Measurements from ENCODE around the gene NYNRIN.

The NYNRIN gene

DNA sequence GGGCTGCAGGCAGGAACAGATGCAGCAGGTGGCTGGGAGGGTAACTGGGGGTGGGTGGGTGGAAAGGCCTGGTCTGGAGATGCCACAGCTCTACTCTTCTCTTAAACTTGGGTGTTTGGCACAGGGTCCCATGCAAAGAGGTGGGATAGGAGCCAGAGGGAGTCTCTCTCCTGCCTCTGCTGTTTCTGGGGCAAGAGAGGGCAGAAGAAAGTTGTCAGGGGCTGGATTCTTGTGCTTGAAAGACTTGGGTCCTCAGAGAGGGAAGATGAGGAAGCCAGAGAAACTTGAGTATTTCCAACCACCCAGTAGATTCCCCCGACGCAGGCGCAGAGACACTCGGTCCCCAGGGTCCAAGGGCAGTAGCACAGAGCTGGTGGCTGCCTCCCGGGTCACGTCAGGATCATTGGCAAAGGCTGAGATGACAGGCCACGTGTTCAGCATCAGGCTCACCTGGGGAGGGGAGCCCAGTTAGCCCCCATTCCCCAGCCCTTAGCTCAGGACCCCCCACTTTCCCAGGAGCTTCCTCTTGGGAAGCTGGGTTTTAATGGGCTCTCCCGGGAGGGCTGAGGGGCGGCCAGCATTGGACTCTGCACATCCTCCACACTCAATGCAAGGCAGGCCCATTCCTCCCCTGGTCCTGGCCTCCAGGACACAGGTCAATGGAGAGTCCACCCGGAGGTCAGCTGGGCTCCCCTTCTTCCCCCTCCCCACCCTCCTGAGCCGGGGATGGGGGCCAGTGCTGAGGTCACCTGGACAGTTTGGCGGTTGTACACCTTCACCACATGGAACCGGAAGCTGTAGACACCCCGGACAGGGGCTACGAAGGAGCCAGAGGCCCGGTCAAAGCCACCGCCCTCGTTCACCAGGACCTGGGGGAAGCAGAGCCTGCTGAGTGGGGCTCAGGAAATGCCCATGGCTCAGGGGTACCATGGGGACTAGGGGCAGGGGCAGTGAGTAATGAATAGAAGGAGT lies 29.0 kb downstream of the NYNRIN start:
- no peak for DNase-seq (ENCODE audit: low read depth)
- H3K4me3 ChIP-seq (ENCODE audit: low read depth, low read length): no peak overlapping the region

DNA sequence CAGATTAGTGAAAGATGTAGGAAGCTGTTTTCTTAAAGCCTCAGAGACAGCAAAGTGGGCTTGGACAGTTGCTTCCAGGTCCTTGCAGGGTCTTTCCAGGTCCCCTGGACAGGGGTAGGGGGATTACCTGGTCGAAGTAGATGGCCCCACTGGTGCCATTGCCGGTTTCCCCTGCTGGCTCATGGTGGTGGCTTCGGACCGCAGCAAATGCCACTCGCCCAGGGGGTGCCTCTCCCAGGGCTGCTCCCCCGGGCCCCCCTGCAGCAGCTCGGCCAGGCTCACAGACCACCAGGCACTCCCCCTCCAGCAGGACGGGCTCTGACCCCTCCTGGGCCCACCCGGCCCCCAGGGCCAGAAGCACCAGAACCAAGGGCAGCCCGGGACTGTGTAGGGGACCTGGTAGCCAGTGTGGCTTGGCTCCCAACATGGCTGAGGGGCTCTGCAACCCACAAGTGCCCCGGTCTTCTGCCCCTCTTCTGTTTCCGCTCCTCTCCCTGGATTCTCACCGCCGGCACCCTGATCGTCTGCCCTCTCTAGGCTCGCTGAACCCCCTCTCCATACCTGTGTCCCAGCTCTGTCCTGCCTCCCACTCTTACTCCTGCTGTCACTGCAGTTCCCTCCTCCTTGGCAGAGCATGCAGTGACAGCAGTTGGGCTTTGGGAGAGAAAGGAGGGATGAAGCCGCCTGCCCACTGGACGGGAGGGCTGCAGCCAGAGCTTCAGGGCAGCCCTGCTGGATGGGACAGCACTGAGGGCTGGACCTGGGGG lies 30.0 kb downstream of the NYNRIN start:
- H3K4me3 ChIP-seq (ENCODE audit: low read depth, low read length): no peak overlapping the region
- DNase-seq (ENCODE audit: low read depth): no peak

DNA sequence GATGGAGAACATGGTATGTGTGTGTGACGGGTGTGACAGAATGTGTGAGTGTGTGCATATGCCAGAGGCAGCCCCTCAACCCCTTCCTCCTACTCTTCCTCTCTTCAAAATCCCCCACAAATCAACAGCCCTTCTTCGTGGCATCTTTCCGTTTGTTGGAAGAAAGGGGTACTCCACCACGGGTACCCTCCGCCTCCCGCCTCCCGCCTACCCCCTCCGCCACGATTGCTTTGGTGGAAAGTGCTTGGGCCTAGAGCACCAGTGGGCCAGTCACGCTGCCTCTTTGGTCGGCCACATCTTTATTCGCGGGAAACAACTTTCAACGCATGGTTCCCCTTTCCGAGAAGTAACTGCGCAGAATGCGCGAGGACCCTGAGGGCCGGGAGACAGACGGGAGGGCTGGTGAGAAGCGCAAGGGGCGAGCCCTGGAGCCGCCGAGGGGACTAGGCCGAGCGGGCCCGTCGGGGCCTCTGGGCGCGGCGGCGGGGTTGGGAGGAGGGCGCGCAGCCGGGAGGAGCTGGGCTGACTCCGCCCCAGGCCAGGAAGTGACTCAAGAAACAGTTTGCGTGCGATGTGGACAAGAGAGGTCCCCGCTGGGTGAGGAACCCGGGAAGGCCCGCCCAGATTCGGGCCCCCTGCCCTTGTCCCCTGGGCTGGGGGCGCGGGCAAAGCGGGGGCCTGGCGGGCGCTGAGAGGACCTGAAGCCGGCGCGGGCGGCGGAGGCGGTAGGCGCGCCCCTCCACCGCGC lies 30.8 kb downstream of the NYNRIN start, which contains the start of the genes CBLN3 and KHNYN:
CBLN3 (minus strand) TSS at position 274 of the 748 bp plus-strand sequence. CDS start 614 bp downstream, outside the sequence.
KHNYN (plus strand) TSS at position 560 of the 748 bp plus-strand sequence. CDS start 777 bp downstream, outside the sequence.
- peak; percentile 81 for DNase-seq (ENCODE audit: low read depth)
- H3K4me3 ChIP-seq (ENCODE audit: low read depth, low read length): peak within 1 kb of the TSS; percentile 88

DNA sequence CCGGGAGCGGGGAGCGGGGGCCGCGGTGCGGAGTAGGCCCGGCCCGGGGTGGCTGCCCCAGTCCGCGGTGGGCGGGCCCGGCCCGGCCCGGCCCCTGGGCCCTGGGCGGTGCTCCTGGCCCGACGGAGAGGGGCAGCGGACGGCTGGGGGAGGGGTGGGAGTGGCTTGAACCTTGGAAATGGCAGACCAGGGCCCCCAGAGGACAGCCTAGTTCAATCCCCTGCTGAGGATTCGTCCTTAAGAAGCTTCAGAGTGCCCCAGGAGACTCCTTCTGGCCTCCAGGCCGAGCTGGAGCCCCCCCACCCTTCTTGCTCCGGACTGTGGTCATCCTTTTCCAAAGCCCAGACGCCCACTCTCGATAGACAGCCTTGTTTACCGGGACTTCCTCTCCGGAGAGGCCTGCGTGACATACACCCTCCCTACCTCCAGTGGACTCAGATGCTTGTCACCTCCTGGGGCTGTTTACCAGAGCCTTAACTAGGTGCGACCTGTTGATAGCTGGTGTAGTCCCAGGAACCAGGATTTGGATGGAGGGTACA lies 31.4 kb downstream of the NYNRIN start:
- DNase-seq (ENCODE audit: low read depth): peak; percentile 37
- peak overlapping the region; percentile 88 for H3K4me3 ChIP-seq (ENCODE audit: low read depth, low read length)

DNA sequence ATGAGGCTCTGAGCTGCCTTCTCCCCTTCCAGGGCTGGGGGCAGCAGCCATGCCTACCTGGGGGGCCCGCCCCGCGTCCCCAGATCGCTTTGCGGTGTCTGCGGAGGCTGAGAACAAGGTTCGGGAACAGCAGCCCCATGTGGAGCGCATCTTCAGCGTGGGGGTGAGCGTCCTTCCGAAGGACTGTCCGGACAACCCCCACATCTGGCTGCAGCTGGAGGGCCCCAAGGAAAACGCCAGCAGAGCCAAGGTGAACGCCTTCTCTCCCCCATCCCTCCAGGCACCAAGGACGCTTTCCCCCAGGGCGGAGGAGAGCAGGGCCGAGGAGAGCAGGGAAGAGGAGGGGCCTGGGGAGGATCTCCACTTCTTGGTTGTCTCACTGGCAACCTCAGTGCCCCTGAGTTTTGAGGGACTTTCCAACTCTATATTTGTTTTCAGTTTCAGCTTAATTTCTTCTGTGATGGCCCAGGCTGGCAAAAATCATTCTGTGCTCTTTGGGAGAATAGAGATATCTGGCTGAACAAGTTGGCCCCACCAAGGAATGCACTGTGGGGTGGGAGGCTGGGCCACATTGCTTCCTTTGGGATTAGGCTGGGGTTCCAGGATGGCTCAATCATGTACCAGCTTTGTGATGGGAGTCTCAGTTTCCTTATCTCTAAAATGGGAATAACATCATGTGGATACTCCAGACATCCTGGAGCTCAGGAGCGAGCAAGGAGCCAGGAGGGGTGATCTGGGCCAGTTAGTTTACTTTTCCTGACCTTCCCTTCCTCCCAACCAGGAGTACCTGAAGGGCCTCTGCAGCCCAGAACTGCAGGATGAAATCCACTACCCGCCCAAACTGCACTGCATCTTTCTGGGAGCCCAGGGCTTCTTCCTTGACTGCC lies 32.1 kb downstream of the NYNRIN start:
- peak; percentile 50 for DNase-seq (ENCODE audit: low read depth)
- peak overlapping the region; percentile 88 for H3K4me3 ChIP-seq (ENCODE audit: low read depth, low read length)

DNA sequence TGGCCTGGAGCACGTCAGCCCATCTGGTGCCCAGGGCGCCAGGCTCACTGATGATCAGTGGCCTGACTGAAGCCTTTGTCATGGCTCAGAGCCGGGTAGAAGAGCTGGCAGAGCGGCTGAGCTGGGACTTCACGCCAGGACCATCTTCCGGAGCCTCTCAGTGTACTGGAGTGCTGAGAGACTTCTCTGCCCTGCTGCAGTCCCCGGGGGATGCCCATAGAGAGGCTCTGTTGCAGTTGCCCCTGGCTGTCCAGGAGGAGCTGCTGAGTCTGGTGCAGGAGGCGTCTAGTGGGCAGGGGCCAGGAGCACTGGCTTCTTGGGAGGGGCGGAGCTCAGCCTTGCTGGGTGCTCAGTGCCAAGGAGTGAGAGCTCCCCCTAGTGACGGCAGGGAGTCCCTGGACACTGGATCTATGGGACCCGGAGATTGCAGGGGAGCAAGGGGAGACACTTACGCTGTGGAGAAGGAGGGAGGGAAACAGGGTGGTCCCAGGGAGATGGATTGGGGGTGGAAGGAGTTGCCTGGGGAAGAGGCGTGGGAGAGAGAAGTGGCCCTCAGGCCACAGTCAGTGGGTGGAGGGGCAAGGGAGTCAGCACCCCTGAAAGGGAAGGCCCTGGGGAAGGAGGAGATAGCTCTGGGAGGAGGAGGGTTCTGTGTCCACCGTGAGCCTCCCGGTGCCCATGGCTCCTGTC lies 32.9 kb downstream of the NYNRIN start:
- peak overlapping the region; percentile 88 for H3K4me3 ChIP-seq (ENCODE audit: low read depth, low read length)
- peak; percentile 69 for DNase-seq (ENCODE audit: low read depth)

DNA sequence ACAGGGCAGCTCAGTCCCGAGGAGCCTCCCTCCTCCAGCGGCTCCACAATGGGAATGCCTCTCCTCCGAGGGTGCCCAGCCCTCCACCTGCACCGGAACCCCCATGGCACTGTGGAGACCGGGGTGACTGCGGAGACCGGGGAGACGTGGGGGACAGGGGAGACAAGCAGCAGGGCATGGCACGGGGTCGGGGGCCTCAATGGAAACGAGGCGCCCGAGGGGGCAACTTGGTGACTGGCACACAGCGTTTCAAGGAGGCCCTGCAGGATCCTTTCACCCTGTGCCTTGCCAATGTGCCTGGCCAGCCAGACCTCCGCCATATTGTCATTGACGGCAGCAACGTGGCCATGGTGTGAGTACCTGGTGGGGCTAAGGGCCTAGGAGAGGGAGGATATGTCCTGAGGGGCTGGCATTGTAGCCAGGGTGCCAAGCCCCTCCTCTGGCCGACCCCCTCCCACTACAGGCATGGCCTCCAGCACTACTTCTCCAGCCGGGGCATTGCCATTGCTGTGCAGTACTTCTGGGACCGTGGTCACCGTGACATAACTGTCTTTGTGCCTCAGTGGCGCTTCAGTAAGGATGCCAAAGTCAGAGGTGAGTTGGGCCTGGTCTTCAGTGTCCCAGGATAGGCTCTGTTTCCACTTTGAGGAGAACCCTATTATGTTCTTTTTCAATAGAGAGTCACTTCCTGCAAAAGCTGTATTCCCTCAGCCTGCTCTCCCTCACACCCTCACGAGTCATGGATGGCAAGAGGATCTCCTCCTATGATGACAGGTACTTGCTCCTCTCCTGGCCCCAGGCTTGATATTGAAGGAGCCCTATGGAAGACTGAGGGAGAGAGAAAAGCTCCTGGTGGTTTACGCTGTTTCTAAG lies 33.7 kb downstream of the NYNRIN start:
- DNase-seq (ENCODE audit: low read depth): no peak
- H3K4me3 ChIP-seq (ENCODE audit: low read depth, low read length): peak overlapping the region; percentile 88

DNA sequence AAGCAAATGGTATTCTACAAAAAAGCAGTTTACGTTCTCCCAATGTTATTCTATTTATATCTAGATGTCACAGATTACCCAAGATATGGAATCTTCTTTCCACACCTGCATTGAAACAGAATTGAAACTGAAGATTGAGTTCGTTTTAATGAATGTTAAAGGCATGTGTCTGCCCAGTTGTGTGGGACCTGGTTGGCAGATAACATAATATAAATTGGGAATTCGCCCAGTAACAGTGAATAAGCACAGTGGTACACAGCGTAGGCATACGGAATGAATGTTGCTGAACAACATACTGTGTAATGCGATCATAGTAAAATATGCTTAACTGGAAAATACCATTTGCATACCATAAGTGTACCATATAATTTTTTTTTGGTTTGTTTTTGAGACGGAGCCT lies 35.2 kb downstream of the NYNRIN start:
- H3K4me3 ChIP-seq (ENCODE audit: low read depth, low read length): no peak overlapping the region
- DNase-seq (ENCODE audit: low read depth): no peak

DNA sequence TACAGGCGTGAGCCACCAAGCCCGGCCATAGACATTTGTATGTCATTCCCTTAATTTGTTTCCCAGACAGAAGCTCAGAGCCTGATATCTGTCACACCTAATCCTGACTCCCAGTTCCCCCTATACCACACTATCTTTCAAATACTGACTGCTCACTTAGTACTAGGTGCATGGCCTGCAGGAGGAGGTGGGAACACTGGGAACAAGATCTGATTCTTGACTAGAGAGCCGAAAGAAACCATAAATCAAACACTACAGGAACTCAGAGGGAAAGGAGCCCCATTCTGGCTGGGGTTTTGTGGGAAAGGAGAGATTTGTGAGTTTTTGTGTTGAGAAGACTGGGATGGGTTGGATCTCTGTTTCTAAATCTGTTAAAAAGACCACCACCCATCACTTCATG lies 35.9 kb downstream of the NYNRIN start:
- DNase-seq (ENCODE audit: low read depth): no peak

DNA sequence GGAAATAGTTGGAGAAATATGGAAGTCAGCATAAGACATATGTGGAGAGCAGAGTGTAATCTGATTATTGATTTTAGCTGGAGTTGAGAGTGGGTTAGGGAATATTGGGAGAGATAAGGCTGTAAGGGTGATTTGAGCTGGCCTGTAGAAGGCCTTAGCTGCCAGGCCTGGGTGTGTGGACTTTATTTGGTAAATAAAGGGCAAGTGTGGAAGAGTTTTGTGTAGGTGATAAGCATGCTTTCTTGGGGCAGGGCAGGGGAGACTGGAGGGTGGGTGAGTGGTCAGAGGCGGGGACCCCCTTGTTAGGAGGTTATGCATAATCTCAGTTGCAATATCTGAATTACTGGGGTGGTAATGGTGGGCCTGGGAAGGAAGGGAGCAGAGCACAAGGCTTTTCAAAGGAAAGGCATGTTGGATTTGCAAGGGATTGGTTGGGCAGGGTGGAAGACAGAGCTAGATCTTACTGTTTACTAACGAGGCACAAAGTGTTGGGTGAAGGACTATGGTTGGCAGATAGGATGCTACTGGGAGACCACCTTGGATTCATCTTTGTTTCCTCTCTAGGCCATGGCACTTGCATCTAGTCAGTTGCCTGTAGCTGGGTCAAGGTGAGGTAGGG lies 36.5 kb downstream of the NYNRIN start:
- no peak for DNase-seq (ENCODE audit: low read depth)
- H3K4me3 ChIP-seq (ENCODE audit: low read depth, low read length): no peak overlapping the region

More for the DNA sequence above, 35.9 kb downstream of the NYNRIN start:
- no peak overlapping the region for H3K4me3 ChIP-seq (ENCODE audit: low read depth, low read length)

DNA sequence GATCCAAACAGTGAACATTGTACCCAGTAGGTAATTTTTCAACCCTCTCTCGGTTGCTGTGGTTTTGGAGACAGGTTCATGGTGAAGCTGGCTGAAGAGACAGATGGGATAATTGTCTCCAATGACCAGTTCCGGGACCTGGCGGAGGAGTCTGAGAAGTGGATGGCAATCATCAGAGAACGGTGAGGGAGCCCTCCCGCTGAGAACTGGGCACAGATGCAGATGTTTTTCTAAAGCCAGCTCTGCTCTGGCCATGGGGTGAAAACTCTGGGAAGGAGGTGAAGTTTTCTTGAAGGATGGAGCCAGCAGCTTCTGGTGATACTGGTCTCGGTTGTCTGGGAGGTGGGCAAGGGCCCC lies 37.2 kb downstream of the NYNRIN start:
- no peak overlapping the region for H3K4me3 ChIP-seq (ENCODE audit: low read depth, low read length)
- DNase-seq (ENCODE audit: low read depth): no peak

DNA sequence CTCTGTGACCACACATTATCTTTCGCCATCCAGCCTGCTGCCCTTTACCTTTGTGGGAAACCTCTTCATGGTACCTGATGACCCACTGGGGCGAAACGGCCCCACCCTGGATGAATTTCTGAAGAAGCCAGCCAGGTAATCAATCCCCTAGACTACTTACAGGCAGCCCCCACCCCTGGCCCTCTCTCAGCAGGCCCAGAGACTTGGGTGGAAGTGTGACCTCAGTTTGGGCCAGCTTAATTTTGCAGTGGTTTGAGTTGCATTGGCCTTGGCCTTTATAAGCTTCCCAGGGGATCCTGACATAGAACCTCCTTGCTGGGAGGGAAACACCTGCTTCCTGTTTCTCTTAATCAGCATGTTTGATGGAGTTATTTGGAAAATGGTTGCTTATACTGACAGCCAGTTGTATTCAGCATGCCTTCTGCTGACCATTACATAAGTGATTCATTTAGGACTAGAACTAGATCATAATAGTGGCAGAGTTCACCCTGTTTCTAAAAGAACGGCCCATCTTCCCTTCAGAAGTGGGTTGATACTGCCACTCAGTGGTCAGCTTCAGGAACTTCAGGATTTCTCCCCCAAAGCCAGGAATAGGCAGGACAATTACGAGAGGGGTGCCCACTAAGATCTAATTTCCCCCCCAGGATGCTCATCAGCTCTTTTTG lies 37.7 kb downstream of the NYNRIN start:
- H3K4me3 ChIP-seq (ENCODE audit: low read depth, low read length): no peak overlapping the region
- DNase-seq (ENCODE audit: low read depth): peak; percentile 49

DNA sequence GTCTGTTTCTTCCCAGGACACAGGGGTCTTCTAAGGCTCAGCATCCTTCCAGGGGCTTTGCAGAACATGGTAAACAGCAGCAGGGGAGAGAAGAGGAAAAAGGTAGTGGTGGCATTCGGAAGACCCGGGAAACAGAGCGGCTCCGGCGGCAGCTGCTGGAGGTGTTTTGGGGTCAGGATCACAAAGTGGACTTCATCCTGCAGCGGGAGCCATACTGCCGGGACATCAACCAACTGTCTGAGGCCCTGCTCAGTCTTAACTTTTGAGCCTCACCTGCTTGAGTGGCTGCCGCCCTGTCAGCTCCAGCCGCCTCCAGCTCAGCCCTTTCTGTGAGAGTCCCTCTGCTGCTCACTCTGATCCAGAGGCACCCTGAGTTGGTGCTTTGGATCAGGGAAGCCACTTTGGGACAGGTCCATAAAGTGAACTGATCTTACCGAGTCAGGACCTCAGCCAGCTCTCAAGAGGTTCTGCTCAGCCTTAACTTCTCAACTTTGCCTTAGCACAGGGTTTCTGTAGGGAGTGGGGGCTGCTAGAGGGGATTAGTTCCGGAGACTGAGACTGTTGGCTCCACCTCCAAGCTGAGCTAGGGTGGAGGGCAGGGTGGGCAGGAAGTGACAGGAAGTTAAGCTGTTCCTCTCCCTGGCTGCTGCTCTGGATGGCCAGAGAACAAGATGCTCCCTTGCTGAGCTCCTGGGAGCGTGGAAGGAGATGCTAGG lies 38.4 kb downstream of the NYNRIN start:
- DNase-seq (ENCODE audit: low read depth): no peak
- H3K4me3 ChIP-seq (ENCODE audit: low read depth, low read length): no peak overlapping the region

DNA sequence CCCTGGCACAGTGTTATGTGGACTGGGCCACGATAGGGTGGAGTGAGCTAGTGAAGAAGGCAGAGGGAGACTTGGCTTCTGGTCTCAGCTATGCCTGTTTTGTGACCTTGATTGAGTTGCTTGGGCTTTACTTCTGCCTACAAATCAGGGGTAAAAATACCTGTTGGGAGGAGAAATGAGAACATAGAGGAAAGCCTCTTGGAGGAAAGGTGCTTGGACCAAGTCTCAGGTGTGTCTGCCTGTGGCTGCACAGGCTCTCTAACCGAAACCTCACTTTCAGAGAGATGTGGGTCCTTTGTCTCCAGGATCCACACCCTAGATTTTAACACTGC lies 38.9 kb downstream of the NYNRIN start:
- DNase-seq (ENCODE audit: low read depth): no peak
- H3K4me3 ChIP-seq (ENCODE audit: low read depth, low read length): no peak overlapping the region

DNA sequence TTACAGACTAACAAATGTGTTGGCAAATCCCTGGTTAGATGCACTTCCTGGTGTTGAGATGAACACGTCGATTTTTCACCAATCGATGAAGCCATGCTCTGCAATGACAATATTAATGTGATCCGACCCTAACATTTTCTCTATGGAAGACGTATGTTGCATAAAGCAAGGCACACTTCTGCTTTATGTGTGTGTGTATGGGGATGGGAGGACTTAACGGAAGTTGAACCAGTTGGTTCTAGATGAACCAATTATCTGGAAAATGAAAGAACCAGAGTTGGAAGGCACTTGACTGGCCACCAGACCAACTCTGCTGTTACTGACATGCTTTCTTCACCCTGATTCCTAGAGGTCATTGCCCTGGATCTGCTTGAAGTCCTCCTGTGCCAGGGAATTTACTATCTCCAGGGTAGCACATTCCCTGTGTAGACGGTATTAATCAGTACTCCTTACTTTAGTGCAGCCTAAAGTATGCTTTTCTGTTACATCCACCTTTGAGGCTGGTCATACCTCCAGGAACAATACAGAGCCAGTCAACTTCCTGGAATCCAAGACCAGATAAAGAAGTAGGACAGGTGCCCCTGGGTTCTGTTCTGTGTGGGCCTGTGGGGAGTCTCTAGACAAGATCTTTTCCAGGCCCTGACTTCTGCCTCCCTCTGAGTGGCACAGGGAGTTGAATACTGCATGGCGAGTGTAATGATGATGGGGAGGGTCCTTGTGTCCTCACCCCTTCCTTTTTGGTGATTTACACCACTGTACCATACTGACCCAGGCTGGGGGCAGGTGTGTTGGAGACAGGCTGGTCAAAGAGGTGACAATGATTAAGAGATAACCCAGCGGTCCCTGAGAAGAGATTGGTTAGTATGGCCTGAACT lies 39.7 kb downstream of the NYNRIN start:
- no peak for DNase-seq (ENCODE audit: low read depth)
- H3K4me3 ChIP-seq (ENCODE audit: low read depth, low read length): no peak overlapping the region
